Measurements from ENCODE around the gene BCKDHA.

Gene BCKDHA

DNA sequence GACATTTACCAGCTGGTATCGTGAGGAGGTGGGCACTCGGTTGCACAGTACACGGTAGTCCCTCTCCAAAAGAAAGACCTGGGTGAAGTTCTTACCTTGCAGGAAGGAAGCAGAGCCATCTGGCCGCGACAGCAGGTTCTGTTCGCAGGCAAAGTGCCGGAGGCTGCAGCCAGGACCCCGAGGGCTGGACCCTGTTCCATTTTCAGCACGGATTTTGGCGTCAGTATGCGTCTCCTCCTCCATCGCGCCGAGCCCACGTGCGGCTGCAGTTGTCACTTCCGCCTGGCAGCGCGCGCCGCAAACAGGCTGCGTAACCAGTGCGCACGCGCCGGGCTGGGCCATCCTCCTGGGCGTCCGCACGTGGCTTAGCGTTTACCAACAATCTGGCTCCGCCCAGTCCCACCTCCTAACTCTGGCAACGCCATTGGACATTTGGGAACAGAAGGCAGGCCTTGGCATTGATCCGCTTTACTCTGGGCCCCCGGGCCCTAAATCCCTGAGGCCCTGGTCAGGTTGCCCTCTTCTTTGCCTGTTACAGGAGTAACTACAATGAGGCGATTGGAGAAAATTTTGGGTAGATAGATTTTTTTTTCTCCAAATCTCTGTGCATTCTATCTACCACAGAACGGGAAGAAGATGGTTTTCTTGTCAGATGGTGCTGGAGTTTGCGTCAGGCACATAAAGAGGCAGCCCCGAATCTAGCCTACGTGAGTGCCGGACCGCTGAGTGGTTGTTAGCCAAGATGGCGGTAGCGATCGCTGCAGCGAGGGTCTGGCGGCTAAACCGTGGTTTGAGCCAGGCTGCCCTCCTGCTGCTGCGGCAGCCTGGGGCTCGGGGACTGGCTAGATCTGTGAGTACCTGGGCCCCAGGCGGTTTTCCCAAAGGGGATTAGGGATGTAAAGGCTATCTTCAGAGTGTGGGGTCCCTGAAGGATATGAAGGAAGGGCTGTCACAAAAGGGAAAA is at the start of gene BCKDHA, which contains the start of gene EXOSC5:
TSS of gene BCKDHA (plus strand) at position 733 of the 964 bp plus-strand sequence. CDS start at position 743, 10 bp downstream.
TSS of gene EXOSC5 (minus strand) at position 274 of the 964 bp plus-strand sequence. CDS start at position 243, 31 bp downstream.
- DNase-seq: peak; percentile 99

DNA sequence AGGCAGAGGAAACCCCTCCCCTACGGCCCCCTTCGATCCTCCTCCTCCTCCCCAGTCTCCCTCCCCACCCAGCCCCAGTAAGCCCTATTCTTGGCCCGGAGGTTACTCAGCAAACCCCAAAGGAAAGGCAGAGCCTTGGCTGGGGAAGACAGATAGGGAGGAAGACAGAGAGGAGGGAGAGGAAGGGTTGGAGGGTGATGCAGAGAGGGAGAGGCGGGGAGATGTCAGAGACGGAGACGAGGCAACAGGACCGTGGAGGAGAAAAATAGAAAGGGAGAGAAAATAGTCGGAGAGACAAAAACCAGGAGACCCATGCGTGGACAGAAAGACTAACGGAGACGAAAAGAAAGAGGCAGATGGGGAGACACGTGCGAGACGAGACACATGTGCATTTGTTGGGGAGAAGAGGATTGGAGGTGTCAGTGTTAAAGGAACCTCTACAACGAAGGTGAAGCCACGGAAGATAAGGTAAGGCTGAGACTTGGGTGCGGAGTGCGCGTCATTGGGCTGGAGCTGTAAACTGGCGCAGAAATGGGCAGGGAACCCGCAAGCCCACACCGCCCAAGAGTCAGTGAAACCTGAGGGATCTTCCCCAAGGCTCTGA is 46.8 kb upstream of the BCKDHA start:
- DNase-seq: peak; percentile 64 to 72

GRCh38 chr19:41351339-41352245 is 46.0 kb upstream of the BCKDHA start:
- peak; percentile 71 to 78 for DNase-seq

DNA sequence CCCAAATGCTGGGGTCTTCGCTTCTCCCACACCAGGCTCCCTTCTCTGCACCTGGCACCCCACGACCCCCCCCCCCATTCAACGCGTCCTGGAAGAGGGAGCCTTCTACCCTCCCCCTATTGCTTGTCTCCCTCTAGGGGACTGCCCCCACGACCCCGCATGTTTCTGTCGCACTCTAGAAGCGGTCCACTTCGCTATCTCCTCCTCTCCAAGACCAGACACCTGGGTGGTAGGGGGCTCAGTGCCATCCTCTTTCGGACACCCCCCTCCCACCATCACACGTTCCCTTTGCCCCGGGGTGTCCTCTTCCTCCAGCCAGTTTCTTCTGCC is 45.4 kb upstream of the BCKDHA start:
- DNase-seq: peak; percentile 56 to 60

- no peak for DNase-seq
Measured at GRCh38 chr19:41352609-41353465, 44.8 kb upstream of the BCKDHA start.

GRCh38 chr19:41353466-41354342 is 43.9 kb upstream of the BCKDHA start, which contains the start of gene TGFB1:
Gene TGFB1 (minus strand): TSS chr19:41353922. CDS start chr19:41353044, 878 bp downstream.
- peak; percentile 72 to 86 for DNase-seq

- DNase-seq: no peak
Measured at GRCh38 chr19:41354343-41354953, 43.2 kb upstream of the BCKDHA start.

DNA sequence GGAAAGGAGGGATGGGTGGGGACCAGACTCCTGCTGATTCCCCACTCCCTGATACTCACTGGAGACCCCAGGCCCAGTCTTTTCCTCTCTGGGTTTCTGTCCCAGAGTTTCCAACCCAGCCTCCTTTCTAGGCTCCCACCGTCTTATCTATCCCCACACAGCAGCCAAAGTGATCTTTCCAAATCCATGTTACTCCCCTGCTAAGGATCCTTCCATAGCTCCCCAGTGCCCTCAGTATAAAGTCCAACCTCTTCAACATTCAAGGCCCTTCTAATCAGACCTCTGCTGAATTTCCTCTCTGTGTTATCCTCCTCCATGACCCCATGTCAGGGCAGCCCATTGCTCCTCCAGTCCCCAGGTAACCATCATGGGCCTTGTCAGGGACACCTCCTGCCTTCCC is 42.6 kb upstream of the BCKDHA start:
- no peak for DNase-seq

- DNase-seq: peak; percentile 5 to 24
Measured at GRCh38 chr19:41355802-41356201, 41.8 kb upstream of the BCKDHA start.

- DNase-seq: peak; percentile 83 to 87
Measured at GRCh38 chr19:41356984-41357739, 40.5 kb upstream of the BCKDHA start.

DNA sequence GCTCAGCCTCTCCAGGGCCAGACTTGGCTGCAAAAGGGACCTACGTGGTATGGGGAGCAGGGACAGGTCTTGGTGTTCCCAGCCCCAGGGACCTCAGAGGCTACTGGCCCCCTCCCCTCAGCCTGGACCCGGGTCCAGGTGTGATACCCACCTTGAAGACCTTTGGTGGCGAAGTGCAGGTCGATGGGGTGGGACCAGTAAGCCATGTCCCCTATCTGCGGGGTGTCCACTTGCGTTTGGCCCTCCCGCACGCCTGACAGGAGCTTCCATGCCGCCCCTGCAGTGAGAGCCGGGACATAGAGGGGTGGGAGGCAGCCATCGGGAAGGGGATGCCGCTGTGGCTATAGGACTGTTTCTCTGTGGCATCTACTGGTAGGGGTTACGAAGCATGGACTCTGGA is 39.9 kb upstream of the BCKDHA start:
- no peak for DNase-seq

DNA sequence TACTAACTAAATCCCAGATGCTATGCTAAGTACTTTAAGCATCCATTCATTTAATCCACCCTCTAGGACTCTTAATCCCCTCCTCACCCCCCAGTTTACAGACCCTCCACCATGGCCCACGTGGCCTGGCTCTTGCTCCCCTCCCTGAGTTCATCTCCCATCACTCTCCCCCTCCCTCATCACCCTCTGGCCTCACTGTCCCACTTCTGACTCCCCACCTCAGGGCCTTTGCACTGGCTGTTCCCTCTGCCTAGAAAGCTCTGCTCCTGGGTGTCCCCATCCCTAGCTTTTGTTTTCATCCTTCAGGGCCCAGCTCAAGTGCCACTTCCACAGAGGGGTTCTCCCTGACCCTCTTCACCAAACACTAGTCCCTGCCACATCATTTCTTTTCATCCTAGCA is 37.9 kb upstream of the BCKDHA start:
- DNase-seq: no peak

- DNase-seq: no peak
Measured at GRCh38 chr19:41362143-41362847, 35.3 kb upstream of the BCKDHA start.

- DNase-seq: no peak
Measured at GRCh38 chr19:41363371-41363752, 34.3 kb upstream of the BCKDHA start.

- peak; percentile 97 to 98 for DNase-seq
Measured at GRCh38 chr19:41363753-41364523, 33.7 kb upstream of the BCKDHA start, which contains the start of gene B9D2. Gene B9D2 (minus strand): TSS chr19:41364149. CDS start chr19:41363519, 630 bp downstream.

DNA sequence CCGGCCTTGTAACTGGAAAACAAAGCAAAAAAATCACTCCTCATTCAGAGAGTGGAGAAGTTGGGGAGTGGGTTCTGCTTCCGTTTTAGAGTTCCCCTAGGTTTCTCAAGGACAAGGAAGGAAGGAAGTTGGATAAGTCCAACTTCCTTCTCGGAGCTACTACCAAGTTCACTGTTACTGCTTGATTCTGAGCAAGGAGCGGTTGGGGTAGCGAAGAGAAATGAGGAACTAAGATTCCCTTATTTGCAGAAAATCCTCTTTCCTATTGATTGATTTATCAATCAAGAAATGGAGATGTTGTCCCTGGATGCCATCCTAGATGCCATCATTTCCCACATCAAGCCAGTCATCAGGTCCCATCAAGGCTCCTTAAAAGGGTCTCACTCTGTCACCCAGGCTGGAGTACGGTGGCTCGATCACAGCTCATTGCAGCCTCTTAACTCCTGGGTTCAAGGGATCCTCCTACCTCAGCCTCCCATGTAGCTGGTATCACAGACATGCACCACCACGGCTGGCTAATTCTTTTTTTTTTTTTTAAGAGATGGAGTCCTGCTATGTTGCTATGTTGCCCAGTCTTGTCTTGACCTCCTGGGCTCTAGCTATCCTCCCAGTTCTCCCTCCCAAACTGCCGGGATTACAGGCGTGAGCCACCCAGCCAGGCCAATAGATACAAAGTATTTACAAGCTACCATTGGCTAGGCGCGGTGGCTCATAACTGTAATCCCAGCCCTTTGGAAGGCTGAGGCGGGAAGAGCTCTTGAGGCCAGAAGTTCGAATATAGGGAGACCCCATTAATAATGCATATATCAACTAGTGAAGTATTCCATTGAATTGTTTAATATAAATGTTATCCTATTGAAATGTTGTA is 32.9 kb upstream of the BCKDHA start:
- peak; percentile 68 to 75 for DNase-seq

DNA sequence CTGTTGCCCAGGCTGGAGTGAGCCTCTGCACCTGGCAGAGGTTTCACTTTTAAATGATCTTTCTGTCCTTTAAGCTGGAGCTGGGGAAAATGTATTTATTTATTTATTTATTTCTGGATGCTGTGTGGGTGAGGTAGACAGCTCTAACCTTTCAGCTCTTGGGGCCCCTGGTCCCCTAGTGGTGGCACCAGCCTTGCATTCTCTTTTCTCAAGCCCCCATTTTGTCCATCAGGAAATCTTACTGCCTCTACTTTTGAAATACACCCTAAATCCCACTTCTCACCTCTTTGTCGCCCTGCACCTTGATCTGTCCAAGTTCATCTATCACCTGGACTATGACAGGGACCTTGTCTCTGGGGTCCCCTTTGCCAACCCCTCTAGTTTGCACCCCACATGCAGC is 31.5 kb upstream of the BCKDHA start:
- peak in 1 of 2 experiments; percentile 10 for DNase-seq
